Measurements from ENCODE around the gene ZSWIM8. TPM values are rescaled to one million over a fixed set of nuclear protein-coding genes. Genes with fewer than 3 reads are reported as not detected.

The ZSWIM8 gene
- polyA plus RNA-seq, 1 donor (not counting 4 experiments of a cell fraction or from before 2014, with no cell fraction given): 34.2 TPM

DNA sequence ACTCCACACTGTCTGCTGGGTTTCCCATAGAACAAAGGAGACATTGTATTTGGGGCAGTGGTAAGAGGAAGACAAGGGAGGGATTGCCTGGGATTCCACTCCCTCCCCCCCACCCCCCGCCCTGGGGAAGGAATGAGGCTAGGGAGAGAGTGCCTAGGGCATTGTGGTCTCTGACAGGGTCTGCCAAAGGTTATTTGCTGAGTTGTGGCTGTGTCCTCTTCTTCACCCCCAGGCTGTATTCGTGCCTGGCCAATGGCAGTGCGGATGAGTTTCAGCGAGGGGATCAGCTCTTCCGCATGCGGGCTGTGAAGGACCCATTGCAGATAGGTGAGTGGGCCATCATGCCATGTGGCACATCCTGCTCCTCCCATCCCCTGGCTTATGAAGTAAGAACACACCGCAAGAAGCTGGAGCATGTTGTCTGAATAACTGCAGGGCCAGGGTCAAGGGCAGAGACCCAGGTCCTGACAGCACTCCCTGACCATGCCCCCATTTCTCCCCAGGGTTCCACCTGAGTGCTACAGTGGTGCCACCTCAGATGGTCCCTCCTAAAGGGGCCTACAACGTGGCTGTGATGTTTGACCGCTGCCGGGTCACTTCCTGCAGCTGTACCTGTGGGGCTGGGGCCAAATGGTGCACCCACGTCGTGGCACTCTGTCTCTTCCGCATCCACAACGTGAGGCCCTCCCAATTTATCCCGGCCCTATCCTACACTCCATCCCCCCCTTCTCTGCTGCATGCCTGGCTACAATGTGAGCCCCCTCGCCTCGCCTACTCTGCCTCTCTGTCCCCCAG, 3.7 kb downstream of the ZSWIM8 start:
- Histone ChIP-seq H3K9ac (ENCODE audit: control insufficient read depth, extremely low read depth, insufficient read depth, low read length) (no peak overlapping the region), H3K4me2 (ENCODE audit: control insufficient read depth, extremely low read depth, insufficient read depth, low read depth, low read length) (no peak overlapping the region), H3K27ac (ENCODE audit: control insufficient read depth, insufficient read depth, low read length) (no peak overlapping the region), H3K9me1 (ENCODE audit: control insufficient read depth, extremely low read depth, insufficient read depth, low read length) (peaks cover under 1% of the 10 kb centered on the region), H3K4me3 (ENCODE audit: control insufficient read depth in 2 of 3, extremely low read depth in 1 of 3, insufficient read depth in 2 of 3, low read depth in 1 of 3, low read length in 3 of 3) (no peak overlapping the region), H3K27me3 (ENCODE audit: control insufficient read depth, extremely low read depth, insufficient read depth, low read length) (no peaks in the 10 kb centered on the region), H3K9me3 (ENCODE audit: control insufficient read depth, low read depth, low read length) (no peaks in the 10 kb centered on the region), H3K79me2 (ENCODE audit: control insufficient read depth, insufficient read depth, low read length) (peaks cover 34% of the 10 kb centered on the region), H2AFZ (ENCODE audit: control insufficient read depth, low read length) (no peak overlapping the region), H4K20me1 (ENCODE audit: control insufficient read depth, extremely low read depth, insufficient read depth, low read length) (peaks cover 3% of the 10 kb centered on the region), H3K4me1 (ENCODE audit: control insufficient read depth, extremely low read depth, insufficient read depth, low read length) (peaks cover 11% of the 10 kb centered on the region), H3K36me3 (ENCODE audit: control insufficient read depth in 2 of 2, extremely low read depth in 1 of 2, insufficient read depth in 2 of 2, low read length in 2 of 2) (peaks cover 29 to 37% of the 10 kb centered on the region in 2 experiments)
- dilution Hi-C loops (cut with MboI; ENCODE audit: extremely low pct_ligation_motif_present, low sequenced_read_pairs): no loop called here
- FAIRE-seq (no peak), DNase-seq (ENCODE audit: low read depth, low spot score) (no peak)
- TF ChIP-seq CTCF (optimal IDR thresholded peaks at IDR 0.05 in 1 of 3, IDR thresholded peaks at IDR 0.05 in 1 of 3, conservative IDR thresholded peaks at IDR 0.05 in 1 of 3; ENCODE audit: extremely low read depth in 1 of 3, insufficient read depth in 2 of 3, low read length in 3 of 3) (no peak), EZH2 (IDR thresholded peaks at IDR 0.05; ENCODE audit: low read length) (no peak)

GRCh38 chr10:73789659-73790055, 4.3 kb downstream of the ZSWIM8 start:
- TF ChIP-seq CTCF (optimal IDR thresholded peaks at IDR 0.05 in 1 of 3, IDR thresholded peaks at IDR 0.05 in 1 of 3, conservative IDR thresholded peaks at IDR 0.05 in 1 of 3; ENCODE audit: extremely low read depth in 1 of 3, insufficient read depth in 2 of 3, low read length in 3 of 3): no peak
- TF ChIP-seq EZH2 (IDR thresholded peaks at IDR 0.05; ENCODE audit: low read length): no peak
- Histone ChIP-seq H3K27ac (ENCODE audit: control insufficient read depth, insufficient read depth, low read length) (no peak overlapping the region), H3K9ac (ENCODE audit: control insufficient read depth, extremely low read depth, insufficient read depth, low read length) (no peak overlapping the region), H3K4me2 (ENCODE audit: control insufficient read depth, extremely low read depth, insufficient read depth, low read depth, low read length) (no peak overlapping the region), H3K36me3 (ENCODE audit: control insufficient read depth in 2 of 2, extremely low read depth in 1 of 2, insufficient read depth in 2 of 2, low read length in 2 of 2) (peaks cover 32 to 43% of the 10 kb centered on the region in 2 experiments), H3K4me1 (ENCODE audit: control insufficient read depth, extremely low read depth, insufficient read depth, low read length) (peaks cover 11% of the 10 kb centered on the region), H3K4me3 (ENCODE audit: control insufficient read depth in 2 of 3, extremely low read depth in 1 of 3, insufficient read depth in 2 of 3, low read depth in 1 of 3, low read length in 3 of 3) (no peak overlapping the region), H4K20me1 (ENCODE audit: control insufficient read depth, extremely low read depth, insufficient read depth, low read length) (peaks cover 7% of the 10 kb centered on the region), H3K9me1 (ENCODE audit: control insufficient read depth, extremely low read depth, insufficient read depth, low read length) (peaks cover 3% of the 10 kb centered on the region), H3K79me2 (ENCODE audit: control insufficient read depth, insufficient read depth, low read length) (peaks cover 28% of the 10 kb centered on the region), H3K27me3 (ENCODE audit: control insufficient read depth, extremely low read depth, insufficient read depth, low read length) (no peaks in the 10 kb centered on the region), H2AFZ (ENCODE audit: control insufficient read depth, low read length) (no peak overlapping the region), H3K9me3 (ENCODE audit: control insufficient read depth, low read depth, low read length) (no peaks in the 10 kb centered on the region)
- dilution Hi-C loops (cut with MboI; ENCODE audit: extremely low pct_ligation_motif_present, low sequenced_read_pairs): no loop called here
- DNase-seq (ENCODE audit: low read depth, low spot score) (no peak), FAIRE-seq (no peak)
